Neural progenitor cell (in vitro differentiated cells): ENCODE measurements around the gene HMG20A. TPM values are rescaled to one million over a fixed set of nuclear protein-coding genes. Genes with fewer than 3 reads are reported as not detected.

ENCODE experiments used
- DNase-seq: peaks from one replicate; pipeline ENCODE4 v3.0.0-alpha.2; 2016; ENCODE audit warnings: low spot score
- H2AFZ ChIP-seq: fragments of 200-600 bp; sonication (generic); replicated peaks from 2 replicates; pipeline ENCODE4 v1.6.1; 2016; ENCODE audit warnings: antibody characterized with exemption
- H3F3A ChIP-seq: fragments of 200-600 bp; sonication (generic); 2 replicates; pipeline ENCODE4 v1.6.1; 2016; ENCODE audit warnings: antibody characterized with exemption, low read depth
- H3K27ac ChIP-seq: fragments of 200-600 bp; sonication (generic); 2 replicates; pipeline ENCODE4 v1.5.1; 2016; ENCODE audit warnings: mild to moderate bottlenecking
- H3K27me3 ChIP-seq: fragments of 200-600 bp; sonication (generic); 2 replicates; pipeline ENCODE4 v1.6.1; 2016; ENCODE audit warnings: mild to moderate bottlenecking, moderate library complexity
- H3K36me3 ChIP-seq: fragments of 200-600 bp; sonication (generic); 2 replicates; pipeline ENCODE4 v1.5.1; 2016
- H3K4me1 ChIP-seq: fragments of 200-600 bp; sonication (generic); 2 replicates; pipeline ENCODE4 v1.6.1; 2016; ENCODE audit warnings: mixed run types
- H3K4me2 ChIP-seq: fragments of 200-600 bp; sonication (generic); 2 replicates; pipeline ENCODE4 v1.6.1; 2016
- H3K4me3 ChIP-seq: fragments of 200-600 bp; sonication (generic); 2 replicates; pipeline ENCODE4 v1.5.1; 2016
- H3K79me2 ChIP-seq: fragments of 200-600 bp; sonication (generic); 2 replicates; pipeline ENCODE4 v1.6.1; 2016; ENCODE audit warnings: low read depth
- H3K9ac ChIP-seq: fragments of 200-600 bp; sonication (generic); 2 replicates; pipeline ENCODE4 v1.6.1; 2016
- H3K9me3 ChIP-seq: fragments of 200-600 bp; sonication (generic); 2 replicates; pipeline ENCODE4 v1.5.1; 2016; ENCODE audit warnings: low read depth
- H4K20me1 ChIP-seq: fragments of 200-600 bp; sonication (generic); 2 replicates; pipeline ENCODE4 v1.6.1; 2016; ENCODE audit warnings: low read depth
- H3K27ac Mint-ChIP-seq: 3 replicates; pipeline ENCODE4 v1.8.0; 2021; ENCODE audit warnings: mixed read lengths
- H3K27me3 Mint-ChIP-seq: 2 replicates; pipeline ENCODE4 v1.8.0; 2022; ENCODE audit warnings: low read depth, mild to moderate bottlenecking, inconsistent platforms, moderate library complexity, mixed read lengths; ENCODE audit not compliant: insufficient read depth
- H3K36me3 Mint-ChIP-seq: 3 replicates; pipeline ENCODE4 v1.8.0; 2021; ENCODE audit warnings: mixed read lengths
- H3K4me1 Mint-ChIP-seq: 3 replicates; pipeline ENCODE4 v1.8.0; 2021; ENCODE audit warnings: mixed read lengths
- H3K4me3 Mint-ChIP-seq: 3 replicates; pipeline ENCODE4 v1.8.0; 2021; ENCODE audit warnings: mild to moderate bottlenecking, moderate library complexity, mixed read lengths
- H3K9me3 Mint-ChIP-seq: 3 replicates; pipeline ENCODE4 v1.8.0; 2020; ENCODE audit warnings: mixed read lengths
- EZH2 ChIP-seq: fragments of 200-600 bp; sonication (generic); IDR thresholded peaks from 2 replicates; pipeline ENCODE4 v1.6.1; 2017; ENCODE audit warnings: antibody characterized with exemption, mild to moderate bottlenecking, moderate library complexity
- EZH2phosphoT487 ChIP-seq: fragments of 200-600 bp; sonication (generic); IDR thresholded peaks from 2 replicates; pipeline ENCODE4 v1.6.1; 2017; ENCODE audit warnings: antibody characterized with exemption
- total RNA-seq: library from RNA; depleted of rRNA; stranded (reverse); fragments of >200 nt; gene quantifications from 2 replicates; pipeline ENCODE4 v1.2.3, GENCODE V29; 2015; ENCODE audit warnings: low replicate concordance
- TF ChIP-seq, protein P1 (sequence below): fragments of 200-600 bp; sonication (generic); IDR thresholded peaks from 2 replicates; pipeline ENCODE4 v1.5.1; 2017; ENCODE audit warnings: antibody characterized with exemption, mild to moderate bottlenecking

HMG20A gene
- total RNA-seq, 1 donor from 2014 or later = 75.6 TPM

DNA sequence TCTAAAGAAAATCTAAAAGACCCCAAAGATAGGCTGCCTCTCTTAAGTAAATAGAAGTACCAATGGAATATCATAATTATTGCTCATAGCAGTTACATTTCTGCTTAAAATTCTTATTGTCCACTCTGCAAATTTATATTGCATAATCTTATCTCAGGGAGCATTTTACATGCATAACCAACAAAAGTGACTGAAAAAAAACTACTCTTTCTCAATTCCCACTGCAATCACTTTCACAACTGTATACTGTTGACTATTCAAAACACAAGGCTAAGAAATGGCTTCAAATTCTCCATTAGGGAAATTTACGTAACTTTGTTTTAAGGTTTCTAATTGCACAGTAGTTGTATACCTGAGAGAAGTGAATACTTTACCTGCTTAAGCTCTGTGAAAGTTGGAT lies 56.3 kb downstream of the HMG20A start:
- H3K9ac ChIP-seq = no peak overlapping the region
- H3F3A ChIP-seq = peaks cover 26% of the 10 kb centered on the region
- no peaks in the 10 kb centered on the region for H3K79me2 ChIP-seq
- peaks cover 7% of the 10 kb centered on the region for H3K36me3 ChIP-seq
- H3K27me3 ChIP-seq = no peaks in the 10 kb centered on the region
- Mint-ChIP-seq H3K27ac (no peak overlapping the region), H3K4me3 (no peak overlapping the region), H3K27me3 (no peaks in the 10 kb centered on the region), H3K9me3 (no peaks in the 10 kb centered on the region), H3K36me3 (peaks cover 30% of the 10 kb centered on the region), H3K4me1 (peaks cover 15% of the 10 kb centered on the region)
- no peak overlapping the region for H3K27ac ChIP-seq
- TF ChIP-seq, protein P1, sequence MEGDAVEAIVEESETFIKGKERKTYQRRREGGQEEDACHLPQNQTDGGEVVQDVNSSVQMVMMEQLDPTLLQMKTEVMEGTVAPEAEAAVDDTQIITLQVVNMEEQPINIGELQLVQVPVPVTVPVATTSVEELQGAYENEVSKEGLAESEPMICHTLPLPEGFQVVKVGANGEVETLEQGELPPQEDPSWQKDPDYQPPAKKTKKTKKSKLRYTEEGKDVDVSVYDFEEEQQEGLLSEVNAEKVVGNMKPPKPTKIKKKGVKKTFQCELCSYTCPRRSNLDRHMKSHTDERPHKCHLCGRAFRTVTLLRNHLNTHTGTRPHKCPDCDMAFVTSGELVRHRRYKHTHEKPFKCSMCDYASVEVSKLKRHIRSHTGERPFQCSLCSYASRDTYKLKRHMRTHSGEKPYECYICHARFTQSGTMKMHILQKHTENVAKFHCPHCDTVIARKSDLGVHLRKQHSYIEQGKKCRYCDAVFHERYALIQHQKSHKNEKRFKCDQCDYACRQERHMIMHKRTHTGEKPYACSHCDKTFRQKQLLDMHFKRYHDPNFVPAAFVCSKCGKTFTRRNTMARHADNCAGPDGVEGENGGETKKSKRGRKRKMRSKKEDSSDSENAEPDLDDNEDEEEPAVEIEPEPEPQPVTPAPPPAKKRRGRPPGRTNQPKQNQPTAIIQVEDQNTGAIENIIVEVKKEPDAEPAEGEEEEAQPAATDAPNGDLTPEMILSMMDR = no peak
- no peak for TF ChIP-seq EZH2
- no peak for TF ChIP-seq EZH2phosphoT487
- no peak for DNase-seq
- no peak overlapping the region for H3K4me3 ChIP-seq
- H3K9me3 ChIP-seq = no peaks in the 10 kb centered on the region
- no peak overlapping the region for H3K4me2 ChIP-seq
- no peaks in the 10 kb centered on the region for H4K20me1 ChIP-seq
- no peak overlapping the region for H2AFZ ChIP-seq
- H3K4me1 ChIP-seq = peaks cover 21% of the 10 kb centered on the region

DNA sequence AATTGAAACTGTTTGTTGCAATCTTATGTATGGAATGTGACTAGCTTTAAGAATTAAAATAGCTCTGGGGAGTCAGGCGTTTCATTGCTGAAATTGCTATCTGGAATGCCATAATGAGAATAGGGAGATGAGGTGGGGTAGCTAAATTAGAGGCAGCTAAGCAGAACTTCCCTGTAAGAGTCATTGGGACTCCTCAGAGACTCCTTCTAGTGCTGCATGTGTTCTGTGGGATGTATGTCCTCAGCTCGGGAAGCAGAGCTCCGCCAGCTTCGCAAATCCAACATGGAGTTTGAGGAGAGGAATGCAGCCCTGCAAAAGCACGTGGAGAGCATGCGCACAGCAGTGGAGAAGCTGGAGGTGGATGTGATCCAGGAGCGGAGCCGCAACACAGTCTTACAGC lies 57.4 kb downstream of the HMG20A start:
- Histone ChIP-seq H3K36me3 (peaks cover 7% of the 10 kb centered on the region), H2AFZ (no peak overlapping the region), H3K4me3 (no peak overlapping the region), H3K9me3 (no peaks in the 10 kb centered on the region), H3K27me3 (no peaks in the 10 kb centered on the region), H3K9ac (no peak overlapping the region), H3K27ac (no peak overlapping the region), H4K20me1 (no peaks in the 10 kb centered on the region), H3K79me2 (no peaks in the 10 kb centered on the region), H3K4me1 (peaks cover 28% of the 10 kb centered on the region), H3K4me2 (no peak overlapping the region), H3F3A (peaks cover 34% of the 10 kb centered on the region)
- Mint-ChIP-seq H3K4me1 (peaks cover 21% of the 10 kb centered on the region), H3K27ac (no peak overlapping the region), H3K9me3 (no peaks in the 10 kb centered on the region), H3K27me3 (no peaks in the 10 kb centered on the region), H3K4me3 (no peak overlapping the region), H3K36me3 (peaks cover 32% of the 10 kb centered on the region)
- TF ChIP-seq EZH2phosphoT487 (no peak), EZH2 (no peak)
- TF ChIP-seq, protein P1 = no peak
- DNase-seq = no peak

- H3K36me3 Mint-ChIP-seq = peaks cover 34% of the 10 kb centered on the region
- H3K36me3 ChIP-seq = peaks cover 7% of the 10 kb centered on the region
- H3K9me3 Mint-ChIP-seq = no peaks in the 10 kb centered on the region
- H4K20me1 ChIP-seq = no peaks in the 10 kb centered on the region
- H2AFZ ChIP-seq = no peak overlapping the region
- H3F3A ChIP-seq = peaks cover 41% of the 10 kb centered on the region
- peaks cover 30% of the 10 kb centered on the region for H3K4me1 Mint-ChIP-seq
- H3K9ac ChIP-seq = no peak overlapping the region
- no peaks in the 10 kb centered on the region for H3K9me3 ChIP-seq
- no peaks in the 10 kb centered on the region for H3K79me2 ChIP-seq
- no peak overlapping the region for H3K27ac ChIP-seq
- no peak for DNase-seq
- H3K4me1 ChIP-seq = peaks cover 36% of the 10 kb centered on the region
- H3K4me2 ChIP-seq = no peak overlapping the region
- no peak overlapping the region for H3K4me3 ChIP-seq
- H3K27me3 ChIP-seq = no peaks in the 10 kb centered on the region
- no peak for TF ChIP-seq EZH2phosphoT487
- TF ChIP-seq EZH2 = no peak
- no peak overlapping the region for H3K27ac Mint-ChIP-seq
- H3K27me3 Mint-ChIP-seq = no peaks in the 10 kb centered on the region
- no peak overlapping the region for H3K4me3 Mint-ChIP-seq
These were observed 58.3 kb downstream of the HMG20A start for GRCh38 chr15:77479015-77479414.

DNA sequence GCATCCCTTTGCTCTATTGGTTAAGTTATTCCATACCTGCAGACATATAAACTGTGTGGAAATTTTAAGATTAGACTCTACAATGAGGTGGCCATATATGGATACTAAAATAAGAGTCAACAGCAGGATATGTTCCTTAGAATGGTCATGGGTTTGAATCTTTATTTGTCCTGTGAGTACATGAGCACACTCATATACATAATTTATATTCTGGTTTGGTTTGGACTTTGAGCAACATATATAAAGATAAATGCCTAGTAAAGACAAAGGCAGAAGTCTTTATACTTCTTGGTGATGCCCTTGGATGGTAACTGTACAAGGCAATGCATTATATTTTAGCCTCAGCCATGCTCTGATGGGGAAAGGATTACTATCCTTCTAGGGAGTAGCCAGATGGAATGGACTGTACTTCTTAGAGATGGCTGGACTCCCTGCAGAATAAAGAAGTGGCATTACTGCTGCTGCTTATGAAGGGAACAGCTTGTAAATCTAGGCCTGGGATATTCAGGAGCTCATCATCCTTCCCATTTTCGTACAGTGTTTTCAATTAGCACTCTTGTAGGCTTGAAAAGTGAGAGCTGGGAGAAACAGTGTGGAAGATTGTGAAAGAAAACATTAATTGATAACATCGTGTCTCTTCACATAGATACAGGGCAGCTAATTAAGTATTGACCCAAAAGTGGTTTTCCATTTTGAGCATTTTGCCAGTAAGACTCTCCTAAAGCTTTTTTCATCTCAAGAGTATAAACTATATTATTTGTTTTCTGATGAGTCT lies 60.4 kb downstream of the HMG20A start:
- H3K4me1 Mint-ChIP-seq = peaks cover 18% of the 10 kb centered on the region
- no peak overlapping the region for H3K27ac Mint-ChIP-seq
- no peak for DNase-seq
- Histone ChIP-seq H3K9ac (no peak overlapping the region), H4K20me1 (no peaks in the 10 kb centered on the region), H3K4me2 (no peak overlapping the region), H3K4me3 (no peak overlapping the region), H3K36me3 (peaks cover 11% of the 10 kb centered on the region), H3K4me1 (peaks cover 19% of the 10 kb centered on the region), H3K79me2 (no peaks in the 10 kb centered on the region), H3K27ac (no peak overlapping the region), H3K27me3 (no peaks in the 10 kb centered on the region), H3F3A (peaks cover 25% of the 10 kb centered on the region), H2AFZ (no peak overlapping the region), H3K9me3 (no peaks in the 10 kb centered on the region)
- H3K36me3 Mint-ChIP-seq = peaks cover 42% of the 10 kb centered on the region
- H3K9me3 Mint-ChIP-seq = no peaks in the 10 kb centered on the region
- H3K4me3 Mint-ChIP-seq = no peak overlapping the region
- H3K27me3 Mint-ChIP-seq = no peaks in the 10 kb centered on the region
- TF ChIP-seq EZH2phosphoT487 = no peak
- no peak for TF ChIP-seq EZH2
- TF ChIP-seq, protein P1 = no peak
